ENCODE measurements around the gene USH2A.

USH2A gene

GRCh38 chr1:215776336-215776735 lies 646.9 kb downstream of the USH2A start:
- no peak for DNase-seq

- DNase-seq = no peak
Observed at GRCh38 chr1:215772151-215772550, 651.1 kb downstream of the USH2A start.

- no peak for DNase-seq
Observed at GRCh38 chr1:215768303-215768702, 654.9 kb downstream of the USH2A start.

GRCh38 chr1:215767761-215768160 lies 655.5 kb downstream of the USH2A start:
- no peak for DNase-seq

GRCh38 chr1:215766521-215766920 lies 656.7 kb downstream of the USH2A start:
- no peak for DNase-seq

GRCh38 chr1:215765833-215766232 lies 657.4 kb downstream of the USH2A start:
- DNase-seq = no peak

- no peak for DNase-seq
Observed at GRCh38 chr1:215761446-215761845, 661.8 kb downstream of the USH2A start.

GRCh38 chr1:215754112-215754511 lies 669.1 kb downstream of the USH2A start:
- DNase-seq = no peak

GRCh38 chr1:215749414-215749813 lies 673.8 kb downstream of the USH2A start:
- DNase-seq = no peak

GRCh38 chr1:215748431-215748830 lies 674.8 kb downstream of the USH2A start:
- no peak for DNase-seq

- no peak for DNase-seq
Observed at GRCh38 chr1:215744419-215744818, 678.8 kb downstream of the USH2A start.

- DNase-seq = no peak
Observed at GRCh38 chr1:215739025-215739424, 684.2 kb downstream of the USH2A start.

GRCh38 chr1:215731699-215732098 lies 691.5 kb downstream of the USH2A start:
- no peak for DNase-seq

GRCh38 chr1:215730600-215730999 lies 692.6 kb downstream of the USH2A start:
- no peak for DNase-seq

- no peak for DNase-seq
Observed at GRCh38 chr1:215728169-215728568, 695.1 kb downstream of the USH2A start.

- DNase-seq = no peak
Observed at GRCh38 chr1:215720126-215720525, 703.1 kb downstream of the USH2A start.

GRCh38 chr1:215719552-215719951 lies 703.7 kb downstream of the USH2A start:
- DNase-seq = no peak

- no peak for DNase-seq
Observed at GRCh38 chr1:215718575-215719287, 704.5 kb downstream of the USH2A start.

- no peak for DNase-seq
Observed at GRCh38 chr1:215717677-215718426, 705.4 kb downstream of the USH2A start.

- DNase-seq = no peak
Observed at GRCh38 chr1:215710899-215711225, 712.4 kb downstream of the USH2A start.

- no peak for DNase-seq
Observed at GRCh38 chr1:215710036-215710898, 713.0 kb downstream of the USH2A start.

- DNase-seq = no peak
Observed at GRCh38 chr1:215704089-215704860, 719.0 kb downstream of the USH2A start.

GRCh38 chr1:215682232-215682631 lies 741.0 kb downstream of the USH2A start:
- no peak for DNase-seq

All from effector CD8-positive, alpha-beta T cell (primary cell).